Measurements from ENCODE around the gene APOF.
"Not testable (repeated sequence)": the region's sequence is repeated elsewhere in the genome, so short reads cannot be mapped to it uniquely, and the experiment has no call there.

The APOF gene

DNA sequence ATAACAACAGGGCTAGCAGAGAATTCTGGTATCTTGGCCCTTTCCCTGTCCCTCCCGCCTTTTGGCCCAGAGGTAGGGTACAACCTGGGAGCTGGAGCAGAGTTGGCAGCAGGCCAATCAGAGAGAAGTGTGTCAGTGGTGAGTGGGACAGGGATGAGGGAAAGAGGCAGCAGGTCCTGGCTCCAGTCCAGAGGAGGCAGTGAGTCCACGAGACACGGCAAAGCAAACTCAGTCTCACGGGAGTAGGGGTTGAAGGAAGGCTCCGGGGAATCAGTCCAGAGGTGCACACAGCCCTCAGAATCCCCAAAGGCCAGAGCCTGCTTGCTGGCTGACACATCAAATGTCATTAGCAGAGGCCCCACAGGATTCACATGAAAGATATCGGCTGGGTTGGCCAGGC is 36.1 kb downstream of the APOF start:
- DNase-seq = no peak

DNA sequence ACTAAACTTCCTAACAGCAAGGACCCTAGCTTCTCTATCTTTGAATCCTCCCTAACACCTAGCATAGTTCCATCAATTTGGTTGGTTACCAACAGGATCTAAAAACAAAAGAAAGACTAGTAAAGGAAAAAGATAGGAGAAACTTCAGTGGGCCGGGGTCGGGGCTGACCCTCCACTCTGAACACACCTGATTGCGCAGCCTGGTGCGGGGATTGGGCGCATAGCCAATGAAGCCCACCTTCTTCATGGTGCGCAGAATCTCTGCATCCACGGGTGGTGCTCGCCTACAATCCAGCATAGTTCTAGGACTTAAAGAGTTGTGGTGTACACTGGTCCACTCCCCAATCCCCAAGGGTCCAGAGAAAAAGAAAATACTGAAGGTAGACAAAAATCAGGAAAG is 36.5 kb downstream of the APOF start:
- no peak for DNase-seq

DNA sequence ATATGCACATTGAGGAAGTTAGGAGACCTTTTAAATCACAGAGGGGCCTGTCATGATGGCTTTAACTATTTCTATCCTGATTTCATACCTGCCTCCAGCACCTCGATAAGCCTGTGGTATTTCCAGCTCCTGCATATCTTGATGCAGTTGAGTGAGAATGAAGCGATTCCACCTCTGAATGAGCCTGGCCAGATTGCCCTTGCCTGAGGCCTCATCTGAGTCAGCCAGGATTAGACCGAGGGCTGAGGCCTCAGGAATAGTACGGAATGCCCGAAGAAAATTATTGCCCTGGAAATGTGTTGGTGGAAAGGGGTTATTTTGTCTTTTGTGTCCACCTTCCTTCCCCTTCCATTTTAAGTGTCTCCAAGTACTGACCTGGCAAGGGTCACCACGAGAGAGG is 38.5 kb downstream of the APOF start:
- no peak for DNase-seq

DNA sequence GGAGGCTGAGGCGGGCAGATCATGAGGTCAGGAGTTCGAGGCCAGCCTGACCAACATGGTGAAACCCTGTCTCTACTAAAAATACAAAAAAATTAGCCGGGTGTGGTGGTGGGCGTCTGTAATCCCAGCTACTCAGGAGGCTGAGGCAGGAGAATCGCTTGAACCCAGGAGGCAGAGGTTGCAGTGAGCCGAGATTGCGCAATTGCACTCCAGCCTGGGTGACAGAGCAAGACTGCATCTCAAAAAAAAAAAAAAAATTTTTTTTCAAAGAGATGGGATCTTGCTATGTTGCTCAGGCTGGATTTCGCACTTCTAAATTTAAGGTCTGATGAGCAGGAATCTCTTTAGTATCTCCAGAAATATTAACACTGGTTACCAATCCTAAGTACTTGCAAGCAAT is 41.0 kb downstream of the APOF start:
- DNase-seq = not testable (repeated sequence)

DNA sequence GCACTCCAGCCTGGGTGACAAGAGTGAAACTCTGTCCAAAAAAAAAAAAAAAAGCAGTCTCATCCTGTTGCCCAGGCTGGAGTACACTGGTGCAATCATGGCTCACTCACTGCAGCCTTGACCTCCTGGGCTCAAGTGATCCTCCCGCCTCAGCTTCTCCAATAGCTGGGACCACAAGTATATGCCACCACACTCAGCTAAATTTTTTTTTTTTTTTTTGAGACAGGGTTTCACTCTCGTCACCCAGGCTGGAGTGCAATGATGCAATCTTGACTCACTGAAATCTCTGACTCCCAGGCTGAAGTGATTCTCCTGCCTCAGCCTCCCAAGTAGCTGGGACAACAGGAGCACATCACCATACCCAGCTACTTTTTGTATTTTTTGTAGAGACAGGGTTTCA is 41.6 kb downstream of the APOF start:
- DNase-seq = no peak

DNA sequence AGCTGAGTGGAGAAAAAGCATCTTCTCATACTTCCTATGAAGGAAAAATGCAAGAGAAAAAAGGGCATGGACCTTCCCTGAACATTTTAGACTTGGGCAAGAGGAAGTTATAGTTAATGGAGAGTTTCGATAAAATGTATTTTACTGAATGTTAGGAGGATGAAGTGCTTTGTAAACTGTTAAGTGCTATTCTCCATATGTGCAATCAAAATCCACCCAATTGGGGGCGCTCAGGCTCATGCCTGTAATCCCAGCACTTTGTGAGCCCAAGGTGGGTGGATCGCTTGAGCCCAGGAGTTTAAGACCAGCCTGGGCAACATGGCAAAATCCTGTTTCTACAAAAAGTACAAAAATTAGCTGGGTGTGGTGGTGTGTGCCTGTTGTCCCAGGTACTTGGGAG is 45.0 kb downstream of the APOF start:
- no peak for DNase-seq

DNA sequence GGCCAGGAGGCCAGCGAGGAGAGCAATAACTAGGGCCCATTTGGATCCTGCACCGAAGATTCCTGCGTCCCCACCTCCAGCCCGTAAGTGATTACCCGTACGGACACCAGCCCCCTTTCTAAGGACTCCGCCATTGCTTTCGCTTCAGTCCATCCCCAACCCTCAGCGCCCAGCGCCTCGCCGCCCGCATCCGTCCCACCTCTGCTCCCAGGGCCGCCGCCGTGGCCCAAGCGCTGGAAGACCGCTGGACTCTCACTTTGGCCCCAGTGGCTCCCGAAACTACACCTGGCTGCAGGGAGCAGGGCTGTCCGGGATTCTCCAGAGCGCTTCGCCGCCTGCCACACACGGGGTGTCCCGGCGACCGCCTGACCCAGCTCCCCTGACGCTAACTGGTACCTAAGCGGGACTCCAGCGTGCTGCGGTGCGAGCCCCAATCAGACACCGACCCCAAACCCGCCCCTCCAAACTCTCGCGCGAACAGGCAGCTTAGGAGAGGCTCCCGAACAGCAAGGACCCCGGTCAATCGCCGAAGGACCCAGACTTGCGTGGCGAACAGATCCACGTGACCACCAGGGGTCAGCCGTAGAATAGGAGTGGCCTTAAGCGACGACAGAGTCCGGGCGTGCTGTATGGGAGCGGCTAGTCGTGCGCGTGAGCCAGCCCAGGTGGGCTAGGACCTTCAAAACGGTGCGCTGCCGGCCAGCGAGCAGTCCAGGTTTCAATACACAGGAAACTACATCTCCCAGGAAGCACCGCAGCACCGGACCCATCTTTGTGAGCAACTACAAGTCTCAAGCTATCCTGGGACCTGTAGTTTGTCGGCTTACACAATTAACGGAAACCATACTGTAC is 46.8 kb downstream of the APOF start, which contains the start of gene CNPY2:
Gene CNPY2 (minus strand): TSS at position 367 of the 852 bp plus-strand sequence. CDS start 771 bp downstream, outside the sequence.
- DNase-seq = peak; percentile 96

DNA sequence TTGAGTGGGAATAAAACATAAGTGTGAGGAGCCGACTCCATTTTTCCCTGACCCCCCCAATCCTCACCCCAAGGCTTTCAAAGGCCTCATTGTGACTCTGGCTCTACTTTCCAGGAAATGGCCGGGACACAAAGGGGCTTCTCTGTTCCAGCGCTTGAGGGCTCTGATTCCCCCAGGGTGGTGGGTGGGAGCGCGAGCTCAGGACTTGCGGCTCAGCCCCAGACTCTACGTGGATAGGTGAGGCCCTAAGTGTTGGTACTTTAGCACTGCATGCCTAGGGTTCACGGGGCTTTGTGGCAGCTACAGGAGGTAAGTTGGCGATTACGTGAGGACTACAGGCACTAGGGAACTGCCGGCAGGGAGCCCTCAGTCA is 47.4 kb downstream of the APOF start:
- DNase-seq = no peak

DNA sequence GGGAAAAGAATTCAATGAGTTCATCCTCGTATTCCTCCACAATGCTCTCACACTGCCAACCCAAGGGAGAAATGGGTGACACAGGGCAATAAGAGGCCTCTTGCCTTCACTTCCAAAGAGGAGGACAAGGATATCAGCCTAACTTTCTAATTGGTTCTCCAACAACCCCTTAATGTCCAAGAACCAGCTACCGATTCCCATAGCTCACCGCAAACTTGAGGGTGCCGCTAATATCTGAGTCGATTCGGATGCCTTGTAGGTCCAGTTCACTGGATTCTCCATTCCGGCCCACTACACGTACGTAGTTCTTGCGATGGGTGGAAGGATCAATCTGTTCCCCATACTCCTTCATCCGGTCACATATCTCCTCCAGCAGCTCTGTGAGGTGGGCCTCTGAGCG is 51.7 kb downstream of the APOF start:
- no peak for DNase-seq
